ENCODE data around the gene CCDC183.
A peak's percentile ranks its signal among the peaks of the same experiment; 100 is the strongest.
"Not testable (repeated sequence)": the region's sequence is repeated elsewhere in the genome, so short reads cannot be mapped to it uniquely, and the experiment has no call there.

Gene CCDC183

DNA sequence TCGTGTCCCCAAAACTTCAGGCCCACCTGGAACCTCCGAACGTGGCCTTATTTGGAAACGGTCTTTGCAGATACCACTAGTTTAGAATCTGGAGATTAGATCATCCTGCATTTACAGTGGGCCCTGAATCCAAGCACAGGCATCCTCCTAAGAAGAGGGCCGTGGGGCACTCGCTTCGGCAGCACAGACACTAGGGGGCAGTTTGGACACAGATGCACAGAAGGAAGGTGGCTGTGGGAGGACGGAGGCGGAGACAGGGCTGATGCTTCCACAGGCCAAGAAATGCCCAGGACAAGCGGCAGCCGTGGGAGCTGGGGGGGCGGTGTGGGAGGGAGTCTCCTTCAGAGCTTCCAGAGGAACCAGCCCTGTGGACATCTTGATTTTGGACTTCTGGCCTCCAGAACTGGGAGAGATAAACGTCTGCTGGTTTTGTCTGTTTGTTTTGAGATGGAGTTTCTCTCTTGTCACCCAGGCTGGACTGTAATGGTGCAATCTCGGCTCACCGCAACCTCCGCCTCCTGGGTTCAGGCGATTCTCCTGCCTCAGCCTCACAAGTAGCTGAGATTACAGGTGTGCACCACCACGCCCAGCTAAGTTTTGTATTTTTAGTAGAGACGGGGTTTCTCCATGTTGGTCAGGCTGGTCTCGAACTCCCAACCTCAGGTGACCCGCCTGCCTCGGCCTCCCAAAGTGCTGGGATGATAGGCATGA is 35.1 kb upstream of the CCDC183 start:
- peak; percentile 33 for DNase-seq (ENCODE audit: low spot score)

- DNase-seq (ENCODE audit: low spot score), result no peak
These were observed 34.6 kb upstream of the CCDC183 start for GRCh38 chr9:136761545-136761981.

DNA sequence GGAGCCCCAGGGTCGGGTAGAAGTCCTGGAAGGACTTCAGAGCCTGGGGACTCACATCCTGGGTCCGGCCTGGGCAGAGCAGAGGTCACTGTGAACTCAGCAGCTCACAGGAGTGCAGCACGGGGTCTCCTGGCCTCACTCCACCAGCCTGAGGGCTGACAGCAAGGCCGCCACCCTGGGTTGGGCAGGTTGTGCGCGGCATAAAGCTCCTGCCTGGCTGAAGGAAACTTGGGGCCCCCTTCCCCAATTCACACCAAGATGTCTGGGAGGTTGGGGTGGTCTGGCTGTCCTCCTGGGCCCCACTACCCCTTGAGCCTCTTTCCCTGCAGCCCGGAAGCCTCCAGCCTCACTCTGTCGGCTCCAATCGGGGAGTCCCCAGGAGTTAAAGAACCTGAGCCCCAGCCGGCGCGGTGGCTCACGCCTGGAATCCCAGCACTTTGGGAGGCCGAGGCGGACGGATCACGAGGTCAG is 33.9 kb upstream of the CCDC183 start:
- DNase-seq (ENCODE audit: low spot score), result no peak

DNA sequence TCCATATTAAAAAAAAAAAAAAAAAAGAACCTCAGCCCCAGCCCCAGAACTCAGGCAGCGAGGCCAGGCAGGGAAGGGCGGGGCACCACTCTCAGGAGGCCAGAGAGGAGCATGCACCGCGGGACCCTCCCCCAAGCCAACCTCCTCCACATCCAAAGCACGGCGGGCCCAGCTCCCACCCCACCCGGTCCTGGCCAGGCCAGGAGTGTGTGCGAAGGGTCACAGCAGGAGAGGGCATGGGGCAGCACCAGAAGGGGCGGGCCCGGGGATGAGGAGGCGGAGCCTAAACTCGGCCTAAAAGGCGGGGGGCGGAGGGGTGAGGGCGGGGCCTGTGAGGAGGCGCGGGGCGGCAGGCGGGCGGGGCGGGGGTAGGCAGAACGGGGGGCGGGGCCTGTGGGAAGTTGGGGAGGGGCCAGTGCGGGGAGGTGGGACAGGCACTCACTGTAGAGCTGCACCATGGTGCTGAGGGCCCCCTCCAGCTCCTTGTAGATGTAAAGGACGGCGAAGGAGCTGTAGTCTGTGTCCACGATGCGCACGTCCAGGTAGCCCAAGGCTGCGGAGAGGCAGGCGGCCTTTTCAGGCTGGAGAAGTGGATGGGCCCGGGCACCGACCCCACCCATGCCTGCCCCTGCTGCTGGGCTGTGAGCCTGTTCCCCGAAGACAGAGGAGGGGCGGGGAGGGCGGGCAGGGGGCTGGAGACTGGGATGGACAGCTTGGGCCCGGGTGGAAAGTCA is 33.1 kb upstream of the CCDC183 start:
- no peak for DNase-seq (ENCODE audit: low spot score)

DNA sequence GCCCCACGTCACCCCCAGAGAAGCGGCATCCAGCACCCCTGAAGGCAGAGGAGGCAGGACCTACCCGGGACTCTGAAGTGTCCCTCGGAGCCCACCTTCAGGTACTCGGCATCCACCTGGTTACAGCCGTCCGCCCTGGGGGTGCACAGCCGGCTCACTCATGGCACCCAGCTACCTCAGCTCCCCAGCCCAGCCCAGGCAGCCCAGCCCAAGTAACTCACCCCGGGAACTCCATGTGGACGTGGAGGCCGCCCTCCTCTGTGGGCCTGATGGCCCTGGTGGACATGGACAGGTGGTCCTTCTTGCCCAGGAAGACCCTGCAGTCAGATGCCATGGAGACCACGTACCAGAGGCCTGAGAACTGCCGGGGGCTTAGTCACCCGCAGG is 32.5 kb upstream of the CCDC183 start:
- no peak for DNase-seq (ENCODE audit: low spot score)

DNA sequence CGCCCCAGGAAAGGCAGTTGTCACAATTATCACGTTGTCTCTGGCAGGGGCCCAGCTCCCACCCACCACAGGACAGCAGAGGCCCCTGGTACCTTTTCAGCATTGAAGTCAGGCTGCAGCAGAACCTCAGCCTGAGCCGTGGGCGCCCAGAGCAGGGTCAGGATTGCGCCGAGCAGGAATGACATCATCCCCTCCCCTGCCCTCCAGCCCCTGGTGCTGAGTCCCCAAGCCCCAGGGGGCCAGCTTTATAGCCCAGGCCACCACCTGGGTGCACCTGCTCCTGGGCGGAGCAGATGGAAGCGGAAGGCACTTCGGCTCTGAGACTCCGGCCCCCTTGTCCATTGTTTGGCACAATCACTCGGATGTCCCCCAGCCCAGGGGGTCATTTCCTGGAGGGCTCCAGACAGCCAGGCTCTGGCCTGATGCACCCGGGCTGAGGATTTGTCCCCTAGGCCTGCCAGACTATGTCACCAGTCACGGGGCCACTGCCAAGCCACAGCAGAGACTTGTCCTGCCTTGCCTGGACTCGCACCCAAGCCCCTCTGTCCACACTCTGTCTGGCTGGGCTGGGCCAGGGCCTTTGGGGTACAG is 31.7 kb upstream of the CCDC183 start, which contains the start of gene LCN15:
TSS of gene LCN15 (minus strand) at position 218 of the 591 bp plus-strand sequence. CDS start at position 188, 30 bp downstream.
- no peak for DNase-seq (ENCODE audit: low spot score)

- no peak for DNase-seq (ENCODE audit: low spot score)
These were observed 31.1 kb upstream of the CCDC183 start for GRCh38 chr9:136765041-136765440.

DNA sequence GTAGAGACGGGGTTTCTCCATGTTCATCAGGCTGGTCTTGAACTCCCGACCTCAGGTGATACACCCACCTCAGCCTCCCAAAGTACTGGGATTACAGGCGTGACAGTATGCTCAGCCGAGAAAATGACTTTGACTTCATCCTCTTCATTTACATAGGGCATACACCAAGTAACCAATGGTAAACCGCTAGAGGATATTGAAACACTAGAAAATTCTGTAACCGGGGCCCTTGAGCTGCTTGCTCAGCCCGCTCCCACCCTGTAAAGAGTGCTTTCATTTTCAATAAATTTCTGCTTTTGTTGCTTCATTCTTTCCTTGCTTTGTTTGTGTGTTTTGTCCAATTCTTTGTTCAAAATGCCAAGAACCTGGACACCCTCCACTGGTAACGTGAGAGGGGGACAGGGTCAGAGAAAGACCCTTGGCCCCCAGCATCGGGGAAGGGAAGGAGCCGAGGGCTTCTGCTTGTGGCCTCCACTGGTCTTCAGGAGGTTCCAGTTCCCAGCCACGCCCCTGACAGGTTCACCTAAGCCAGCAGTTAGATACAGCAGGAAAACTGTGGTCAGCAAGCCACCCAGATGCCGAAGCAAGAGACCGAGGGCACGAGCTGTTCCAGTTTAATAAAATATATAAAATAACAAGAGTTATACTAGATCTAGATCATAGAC is 30.3 kb upstream of the CCDC183 start:
- DNase-seq (ENCODE audit: low spot score), result not testable (repeated sequence)

DNA sequence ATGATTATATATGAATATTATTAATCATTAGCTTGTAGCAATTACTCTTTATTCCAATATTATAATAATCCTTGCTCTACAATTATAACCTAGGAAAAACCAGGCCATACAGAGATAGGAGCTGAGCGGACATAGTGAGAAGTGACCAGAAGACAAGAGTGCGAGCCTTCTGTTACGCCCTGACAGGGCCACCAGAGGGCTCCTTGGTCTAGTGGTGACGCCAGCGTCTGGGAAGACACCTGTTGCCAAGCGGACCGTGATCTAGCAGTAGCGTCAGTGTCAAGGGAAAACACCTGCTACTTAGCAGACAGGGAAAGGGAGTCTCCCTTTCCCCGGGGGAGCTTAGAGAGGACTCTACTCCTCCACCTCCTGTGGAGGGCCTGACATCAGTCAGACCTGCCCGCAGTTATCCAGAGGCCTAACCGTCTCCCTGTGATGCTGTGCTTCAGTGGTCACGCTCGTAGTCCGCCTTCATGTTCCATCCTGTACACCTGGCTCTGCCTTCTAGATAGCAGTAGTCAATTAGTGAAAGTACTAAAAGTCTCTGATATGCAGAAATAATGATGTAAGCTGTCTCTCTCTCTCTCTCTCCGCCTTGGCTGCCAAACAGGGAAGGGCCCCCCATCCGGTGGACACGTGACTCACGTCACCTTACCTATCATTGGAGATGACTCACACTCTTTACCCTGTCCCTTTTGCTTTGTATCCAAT is 29.6 kb upstream of the CCDC183 start:
- DNase-seq (ENCODE audit: low spot score), result not testable (repeated sequence)

GRCh38 chr9:136769710-136770191 is 26.4 kb upstream of the CCDC183 start:
- no peak for DNase-seq (ENCODE audit: low spot score)

DNA sequence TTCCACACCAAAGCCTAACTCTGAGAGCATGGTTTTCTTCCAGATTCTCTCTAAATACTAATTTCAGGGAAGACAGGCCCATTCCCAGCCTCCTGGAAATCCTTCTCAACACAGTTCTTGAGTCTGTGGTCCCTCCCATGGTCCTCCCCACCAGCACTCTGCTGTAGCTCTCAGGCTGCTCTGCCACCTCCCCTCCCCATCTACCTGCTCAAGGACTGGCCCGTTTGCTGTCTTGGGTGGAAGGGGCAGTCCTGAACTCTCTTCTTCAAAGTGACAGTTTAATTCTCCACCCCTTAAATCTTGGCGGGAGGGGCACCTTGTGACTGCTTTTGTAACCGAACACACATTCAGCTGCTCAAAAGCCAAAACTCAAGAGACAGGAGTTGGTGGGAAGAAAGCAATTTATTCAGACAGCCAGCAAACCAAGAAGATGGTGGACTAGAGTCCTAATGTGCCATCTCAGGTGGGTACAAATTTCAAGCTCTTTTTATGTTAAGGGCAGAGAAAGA is 24.2 kb upstream of the CCDC183 start:
- no peak for DNase-seq (ENCODE audit: low spot score)

- DNase-seq (ENCODE audit: low spot score), result no peak
These were observed 22.6 kb upstream of the CCDC183 start for GRCh38 chr9:136773386-136774044.

DNA sequence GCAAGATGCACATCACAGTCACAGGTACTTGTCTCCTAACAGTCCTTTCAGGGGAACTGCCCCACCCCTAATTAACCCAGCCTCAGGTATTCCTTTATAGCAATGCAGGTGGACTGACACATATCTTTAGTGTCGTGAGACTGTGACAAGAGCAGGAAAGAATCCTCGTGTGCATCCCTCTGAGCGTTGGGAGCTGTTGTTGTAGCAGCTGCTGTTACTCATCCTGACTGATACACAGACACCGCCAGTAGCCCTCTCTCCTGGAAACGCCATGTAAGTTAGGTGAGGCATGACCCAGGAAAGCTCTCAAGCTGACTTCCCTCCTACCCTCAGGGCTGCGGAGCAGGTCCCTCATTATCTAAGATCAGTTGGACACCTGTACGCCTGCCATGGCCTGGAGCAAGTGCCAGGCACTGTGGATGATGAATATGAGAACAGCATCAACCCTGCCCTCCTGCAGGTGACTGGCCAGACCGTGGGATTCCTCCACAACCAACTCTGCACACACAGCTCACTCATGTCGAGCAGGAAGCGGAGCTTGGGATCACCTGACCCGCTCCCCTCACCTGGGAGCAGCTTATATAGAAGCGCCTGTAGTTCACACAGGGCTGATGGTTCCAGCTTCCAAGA is 21.6 kb upstream of the CCDC183 start:
- DNase-seq (ENCODE audit: low spot score), result no peak

DNA sequence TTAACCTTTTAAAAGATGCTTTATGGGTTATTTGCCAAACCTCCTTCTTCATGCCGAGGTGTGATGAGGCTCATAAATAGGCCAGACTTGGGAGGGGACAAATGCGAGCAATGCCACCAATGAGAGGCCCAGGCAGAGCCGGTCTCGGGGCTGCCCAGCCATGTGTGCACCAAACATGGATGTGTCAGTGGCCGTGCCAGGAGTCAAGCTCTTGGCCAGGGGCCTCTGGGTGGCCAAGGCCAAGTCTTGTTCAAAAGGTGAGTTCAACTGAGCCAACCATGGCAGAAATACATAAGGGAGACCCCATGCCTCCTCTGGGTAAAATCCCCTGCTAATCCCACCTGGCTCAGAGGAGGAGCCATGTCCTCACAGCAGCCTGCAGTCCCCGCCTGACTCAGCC is 20.9 kb upstream of the CCDC183 start:
- no peak for DNase-seq (ENCODE audit: low spot score)

GRCh38 chr9:136776947-136777346 is 19.2 kb upstream of the CCDC183 start:
- DNase-seq (ENCODE audit: low spot score), result no peak

GRCh38 chr9:136777359-136777758 is 18.8 kb upstream of the CCDC183 start:
- DNase-seq (ENCODE audit: low spot score), result no peak

DNA sequence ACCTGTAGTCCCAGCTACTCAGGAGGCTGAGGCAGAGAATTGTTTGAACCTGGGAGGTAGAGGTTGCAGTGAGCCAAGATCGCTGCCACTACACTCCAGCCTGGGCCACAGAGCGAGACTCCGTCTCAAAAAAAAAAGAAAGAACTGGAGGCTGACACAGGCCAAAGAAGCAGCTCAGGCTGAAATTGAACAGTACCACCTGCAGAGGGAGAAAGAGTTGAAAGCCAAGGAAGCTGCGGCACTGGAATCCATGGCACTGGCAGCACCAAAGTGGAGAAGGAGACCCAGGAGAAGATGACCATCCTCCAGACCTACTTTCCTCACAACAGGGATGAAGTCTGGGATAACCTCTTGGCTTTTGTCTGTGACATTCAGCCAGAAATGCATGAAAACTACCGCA is 16.3 kb upstream of the CCDC183 start:
- DNase-seq (ENCODE audit: low spot score), result no peak

GRCh38 chr9:136782452-136782851 is 13.7 kb upstream of the CCDC183 start:
- no peak for DNase-seq (ENCODE audit: low spot score)

GRCh38 chr9:136784249-136784996 is 11.7 kb upstream of the CCDC183 start:
- no peak for DNase-seq (ENCODE audit: low spot score)

DNA sequence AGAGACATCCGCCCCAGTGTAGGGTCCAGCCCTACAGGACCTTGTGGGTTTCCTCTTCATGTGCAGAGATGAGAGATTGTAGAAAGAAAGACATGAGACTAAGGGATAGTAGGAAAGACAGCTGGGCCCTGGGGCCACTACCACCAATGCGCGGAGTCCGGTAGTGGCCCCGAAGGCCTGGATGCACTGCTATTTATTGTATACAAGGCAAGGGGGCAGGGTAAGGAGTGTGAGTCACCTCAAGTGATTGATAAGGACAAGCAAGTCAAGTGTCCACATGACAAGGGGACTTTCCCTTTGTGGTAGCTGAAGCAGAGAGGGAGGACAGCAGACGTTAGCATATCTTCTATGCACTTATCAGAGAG is 11.2 kb upstream of the CCDC183 start:
- no peak for DNase-seq (ENCODE audit: low spot score)
